Parathyroid adenoma (tissue), 2 donors: Measurements from ENCODE around the gene ZSWIM3.
A peak's percentile ranks its signal among the peaks of the same experiment; 100 is the strongest.

ENCODE experiments used
- H2AFZ ChIP-seq: fragments of 300-600 bp; sonication (generic); one replicate; pipeline ENCODE4 v1.7.0; 2017; ENCODE audit warnings: antibody characterized with exemption, mild to moderate bottlenecking
- H3K27ac ChIP-seq: fragments of 300-600 bp; sonication (generic); one replicate; pipeline ENCODE4 v1.7.0; 2017
- H3K27me3 ChIP-seq: fragments of 300-600 bp; sonication (generic); one replicate; pipeline ENCODE4 v1.7.0; 2017; ENCODE audit warnings: low read length; ENCODE audit not compliant: control insufficient read depth, insufficient read depth
- H3K36me3 ChIP-seq: fragments of 300-600 bp; sonication (generic); one replicate; pipeline ENCODE4 v1.7.0; 2017; ENCODE audit warnings: low read length; ENCODE audit not compliant: control insufficient read depth, insufficient read depth
- H3K4me1 ChIP-seq: fragments of 300-600 bp; sonication (generic); one replicate; pipeline ENCODE4 v1.7.0; 2017; ENCODE audit warnings: control low read depth
- H3K4me2 ChIP-seq: fragments of 300-600 bp; sonication (generic); one replicate; pipeline ENCODE4 v1.7.0; 2017; ENCODE audit warnings: low read length
- H3K4me3 ChIP-seq: fragments of 300-600 bp; sonication (generic); one replicate; pipeline ENCODE4 v1.7.0; 2017; ENCODE audit warnings: low read depth, low read length
- H3K79me2 ChIP-seq: fragments of 300-600 bp; sonication (generic); one replicate; pipeline ENCODE4 v1.7.0; 2017; ENCODE audit warnings: control low read depth
- H3K9ac ChIP-seq: fragments of 300-600 bp; sonication (generic); one replicate; pipeline ENCODE4 v1.7.0; 2017; ENCODE audit warnings: mild to moderate bottlenecking
- H3K9me3 ChIP-seq: fragments of 300-600 bp; sonication (generic); one replicate; pipeline ENCODE4 v1.7.0; 2017; ENCODE audit warnings: low read length; ENCODE audit not compliant: control insufficient read depth
- CTCF ChIP-seq: fragments of 300-600 bp; sonication (generic); IDR thresholded peaks from one replicate; pipeline ENCODE4 v1.7.0; 2017; ENCODE audit warnings: antibody characterized with exemption, mild to moderate bottlenecking
- donor health status: primary hyperparathyroidism.

Gene ZSWIM3

GRCh38 chr20:45918779-45919537, 61.5 kb downstream of the ZSWIM3 start:
- Histone ChIP-seq H3K36me3 (no peaks in the 10 kb centered on the region), H3K27ac (peak overlapping the region; percentile 24), H2AFZ (no peak overlapping the region), H3K4me2 (no peak overlapping the region), H3K4me1 (peaks cover under 1% of the 10 kb centered on the region), H3K9me3 (no peaks in the 10 kb centered on the region), H3K9ac (no peak overlapping the region), H3K27me3 (no peaks in the 10 kb centered on the region), H3K4me3 (no peak overlapping the region), H3K79me2 (no peaks in the 10 kb centered on the region)
- no peak for TF ChIP-seq CTCF

- Histone ChIP-seq H3K79me2 (no peaks in the 10 kb centered on the region), H3K4me2 (no peak overlapping the region), H2AFZ (peak overlapping the region; percentile 8), H3K27me3 (no peaks in the 10 kb centered on the region), H3K9me3 (no peaks in the 10 kb centered on the region), H3K9ac (no peak overlapping the region), H3K27ac (peak overlapping the region; percentile 24), H3K4me1 (peaks cover 8% of the 10 kb centered on the region), H3K4me3 (no peak overlapping the region), H3K36me3 (no peaks in the 10 kb centered on the region)
- TF ChIP-seq CTCF = no peak
Observed at GRCh38 chr20:45919542-45920399, 62.4 kb downstream of the ZSWIM3 start.

- H2AFZ ChIP-seq = peak overlapping the region; percentile 8
- H3K4me1 ChIP-seq = peaks cover 12% of the 10 kb centered on the region
- H3K4me2 ChIP-seq = no peak overlapping the region
- TF ChIP-seq CTCF = no peak
- no peaks in the 10 kb centered on the region for H3K9me3 ChIP-seq
- no peak overlapping the region for H3K4me3 ChIP-seq
- peak overlapping the region; percentile 2 for H3K27ac ChIP-seq
- no peak overlapping the region for H3K9ac ChIP-seq
- no peaks in the 10 kb centered on the region for H3K36me3 ChIP-seq
- H3K79me2 ChIP-seq = no peaks in the 10 kb centered on the region
- H3K27me3 ChIP-seq = no peaks in the 10 kb centered on the region
Observed at GRCh38 chr20:45920462-45921336, 63.3 kb downstream of the ZSWIM3 start.

- no peaks in the 10 kb centered on the region for H3K36me3 ChIP-seq
- no peaks in the 10 kb centered on the region for H3K27me3 ChIP-seq
- H3K27ac ChIP-seq = no peak overlapping the region
- H3K4me2 ChIP-seq = no peak overlapping the region
- H2AFZ ChIP-seq = no peak overlapping the region
- H3K4me1 ChIP-seq = peaks cover 12% of the 10 kb centered on the region
- H3K4me3 ChIP-seq = no peak overlapping the region
- no peak for TF ChIP-seq CTCF
- H3K9me3 ChIP-seq = no peaks in the 10 kb centered on the region
- no peak overlapping the region for H3K9ac ChIP-seq
- no peaks in the 10 kb centered on the region for H3K79me2 ChIP-seq
Observed at GRCh38 chr20:45921337-45922189, 64.1 kb downstream of the ZSWIM3 start.
